ENCODE results near the gene VTI1A. TPM values are rescaled to one million over a fixed set of nuclear protein-coding genes. Genes with fewer than 3 reads are reported as not detected.

VTI1A gene
- total and polyA plus RNA-seq, 2 of the 13 experiments (the other 11 are each of a cell fraction or from before 2014, with no cell fraction given), result 11.7 to 32.7 TPM

DNA sequence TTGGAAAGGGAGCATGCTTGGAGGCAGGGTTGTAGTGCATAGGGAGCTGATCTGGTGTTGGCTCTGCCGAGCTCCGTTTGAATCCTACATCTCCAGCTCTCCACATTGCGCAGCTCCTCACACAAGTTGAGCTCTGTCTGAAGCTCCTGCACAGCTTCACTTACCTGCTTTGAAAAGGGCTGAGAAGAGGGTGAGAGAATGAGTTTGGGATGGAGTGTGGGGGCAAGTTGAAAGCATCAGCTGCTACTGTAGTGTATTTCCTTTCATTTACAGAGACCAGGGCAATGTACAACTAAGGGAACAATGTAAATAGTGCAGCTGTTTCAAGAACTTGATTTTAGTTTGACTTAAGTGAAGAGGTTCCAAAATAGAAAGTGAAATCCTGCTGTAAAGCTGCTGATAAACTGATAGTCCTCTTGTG lies 88.5 kb downstream of the VTI1A start:
- BruUV-seq (replicated peaks), result no TSS peak
- Histone ChIP-seq H3K36me3 (replicated peaks in 1 of 2; ENCODE audit: control insufficient read depth in 1 of 2, insufficient read depth in 2 of 2, low read length in 2 of 2) (peaks cover 2 to 10% of the 10 kb centered on the region in 2 experiments; a peak in 3 of 5 replicates), H3K27ac (ENCODE audit: extremely low read length, insufficient read depth, low read length) (no peak overlapping the region), H3K9ac (ENCODE audit: insufficient read depth, low read depth, low read length) (no peak overlapping the region), H3K79me2 (ENCODE audit: insufficient read depth, low read length) (no peaks in the 10 kb centered on the region), H3K27me3 (ENCODE audit: control insufficient read depth in 1 of 2, insufficient read depth in 2 of 2, low read length in 2 of 2) (no peaks in the 10 kb centered on the region), H3K4me1 (ENCODE audit: insufficient read depth, low read length) (peaks cover 13% of the 10 kb centered on the region), H2AFZ (ENCODE audit: low read length) (no peak overlapping the region), H3K9me3 (ENCODE audit: low read length) (no peaks in the 10 kb centered on the region), H3K4me3 (replicated peaks in 1 of 3; ENCODE audit: insufficient read depth in 1 of 3, low read depth in 2 of 3, low read length in 3 of 3) (no peak overlapping the region; a peak in 1 of 6 replicates), H4K20me1 (ENCODE audit: insufficient read depth, low read length) (no peaks in the 10 kb centered on the region), H3K4me2 (ENCODE audit: low read depth, low read length) (peak overlapping the region; percentile 52)
- peak; percentile 26 for DNase-seq (ENCODE audit: low spot score)
- intact Hi-C loops (cut with micrococcal nuclease; ENCODE audit: unreplicated experiment) (no loop called here), in situ Hi-C loops (cut with HindIII; ENCODE audit: extremely low pct_ligation_motif_present, low pct_unique_long_range_greater_than_20kb) (no loop called here)
- FAIRE-seq, result no peak
- TF ChIP-seq, protein P1, sequence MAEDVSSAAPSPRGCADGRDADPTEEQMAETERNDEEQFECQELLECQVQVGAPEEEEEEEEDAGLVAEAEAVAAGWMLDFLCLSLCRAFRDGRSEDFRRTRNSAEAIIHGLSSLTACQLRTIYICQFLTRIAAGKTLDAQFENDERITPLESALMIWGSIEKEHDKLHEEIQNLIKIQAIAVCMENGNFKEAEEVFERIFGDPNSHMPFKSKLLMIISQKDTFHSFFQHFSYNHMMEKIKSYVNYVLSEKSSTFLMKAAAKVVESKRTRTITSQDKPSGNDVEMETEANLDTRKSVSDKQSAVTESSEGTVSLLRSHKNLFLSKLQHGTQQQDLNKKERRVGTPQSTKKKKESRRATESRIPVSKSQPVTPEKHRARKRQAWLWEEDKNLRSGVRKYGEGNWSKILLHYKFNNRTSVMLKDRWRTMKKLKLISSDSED (CRISPR knock-in tag; IDR thresholded peaks at IDR 0.05), result no peak
- no peak for TF ChIP-seq GTF3A (CRISPR knock-in tag; conservative IDR thresholded peaks at IDR 0.05)
- no peak for TF ChIP-seq CREB1 (IDR thresholded peaks at IDR 0.05)
- TF ChIP-seq CREB1 (CRISPR knock-in tag; IDR thresholded peaks at IDR 0.05), result 0 out of 2 replicates have a peak, but pooled peaks have one; percentile 26
- TF ChIP-seq, protein P2, sequence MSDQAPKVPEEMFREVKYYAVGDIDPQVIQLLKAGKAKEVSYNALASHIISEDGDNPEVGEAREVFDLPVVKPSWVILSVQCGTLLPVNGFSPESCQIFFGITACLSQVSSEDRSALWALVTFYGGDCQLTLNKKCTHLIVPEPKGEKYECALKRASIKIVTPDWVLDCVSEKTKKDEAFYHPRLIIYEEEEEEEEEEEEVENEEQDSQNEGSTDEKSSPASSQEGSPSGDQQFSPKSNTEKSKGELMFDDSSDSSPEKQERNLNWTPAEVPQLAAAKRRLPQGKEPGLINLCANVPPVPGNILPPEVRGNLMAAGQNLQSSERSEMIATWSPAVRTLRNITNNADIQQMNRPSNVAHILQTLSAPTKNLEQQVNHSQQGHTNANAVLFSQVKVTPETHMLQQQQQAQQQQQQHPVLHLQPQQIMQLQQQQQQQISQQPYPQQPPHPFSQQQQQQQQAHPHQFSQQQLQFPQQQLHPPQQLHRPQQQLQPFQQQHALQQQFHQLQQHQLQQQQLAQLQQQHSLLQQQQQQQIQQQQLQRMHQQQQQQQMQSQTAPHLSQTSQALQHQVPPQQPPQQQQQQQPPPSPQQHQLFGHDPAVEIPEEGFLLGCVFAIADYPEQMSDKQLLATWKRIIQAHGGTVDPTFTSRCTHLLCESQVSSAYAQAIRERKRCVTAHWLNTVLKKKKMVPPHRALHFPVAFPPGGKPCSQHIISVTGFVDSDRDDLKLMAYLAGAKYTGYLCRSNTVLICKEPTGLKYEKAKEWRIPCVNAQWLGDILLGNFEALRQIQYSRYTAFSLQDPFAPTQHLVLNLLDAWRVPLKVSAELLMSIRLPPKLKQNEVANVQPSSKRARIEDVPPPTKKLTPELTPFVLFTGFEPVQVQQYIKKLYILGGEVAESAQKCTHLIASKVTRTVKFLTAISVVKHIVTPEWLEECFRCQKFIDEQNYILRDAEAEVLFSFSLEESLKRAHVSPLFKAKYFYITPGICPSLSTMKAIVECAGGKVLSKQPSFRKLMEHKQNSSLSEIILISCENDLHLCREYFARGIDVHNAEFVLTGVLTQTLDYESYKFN (CRISPR knock-in tag; conservative IDR thresholded peaks at IDR 0.05), result peak; percentile 34; the same call in 1 of the 2 replicates
- TF ChIP-seq, protein P3, sequence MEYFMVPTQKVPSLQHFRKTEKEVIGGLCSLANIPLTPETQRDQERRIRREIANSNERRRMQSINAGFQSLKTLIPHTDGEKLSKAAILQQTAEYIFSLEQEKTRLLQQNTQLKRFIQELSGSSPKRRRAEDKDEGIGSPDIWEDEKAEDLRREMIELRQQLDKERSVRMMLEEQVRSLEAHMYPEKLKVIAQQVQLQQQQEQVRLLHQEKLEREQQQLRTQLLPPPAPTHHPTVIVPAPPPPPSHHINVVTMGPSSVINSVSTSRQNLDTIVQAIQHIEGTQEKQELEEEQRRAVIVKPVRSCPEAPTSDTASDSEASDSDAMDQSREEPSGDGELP (IDR thresholded peaks at IDR 0.05; ENCODE audit: borderline replicate concordance, low read depth), result 0 out of 2 replicates have a peak, but pooled peaks have one; percentile 48
- TF ChIP-seq FOXA3 (CRISPR knock-in tag; IDR thresholded peaks at IDR 0.05), result peak; percentile 36; the same call in 1 of the 2 replicates
- no peak for TF ChIP-seq SRY (CRISPR knock-in tag; IDR thresholded peaks at IDR 0.05)
- TF ChIP-seq FOSL1 (CRISPR knock-in tag; IDR thresholded peaks at IDR 0.05; ENCODE audit: borderline replicate concordance), result no peak
- TF ChIP-seq ZNF484 (CRISPR knock-in tag; IDR thresholded peaks at IDR 0.05; ENCODE audit: borderline replicate concordance, low read depth), result no peak
- ATAC-seq, result peak; percentile 84
- WGBS (ENCODE audit: low lambda C conversion rate), result 70% methylated on average over 3 of the region's 3 CpGs
- POLR2A ChIA-PET, result no interaction called here
- CTCF ChIA-PET (ENCODE audit: low intra/inter-chr PET ratio, low total read pairs), result no interaction called here

All from HepG2 (cell line).